SK-N-SH (cell line): ENCODE measurements around the gene RGS10. TPM values are rescaled to one million over a fixed set of nuclear protein-coding genes. Genes with fewer than 3 reads are reported as not detected.

Source experiments
- CTCF ChIA-PET: fragments of 300-600, 350-600 bp; formaldehyde crosslinking; extraction: SDS; loops from one replicate; lab custom pipeline; 2021; lab: Yijun Ruan, JAX
- POLR2A ChIA-PET: fragments of 350-600 bp; sonication (Branson Sonifier 250); formaldehyde crosslinking; extraction: SDS; loops from one replicate; lab custom pipeline; 2020; ENCODE audit warnings: antibody characterized with exemption, inconsistent platforms; lab: Yijun Ruan, JAX
- DNase-seq: peaks from one replicate; pipeline ENCODE4 v3.0.0; 2012
- H2AFZ ChIP-seq: fragments of 200-600 bp; sonication (generic); 2 replicates; pipeline ENCODE4 v1.8.1; 2016; ENCODE audit warnings: antibody characterized with exemption, mild to moderate bottlenecking, low read depth
- H3F3A ChIP-seq: fragments of 200-600 bp; sonication (generic); replicated peaks from 2 replicates; pipeline ENCODE3; 2016; ENCODE audit warnings: antibody characterized with exemption, mild to moderate bottlenecking; ENCODE audit not compliant: insufficient read depth
- H3K27ac ChIP-seq, 2 experiments: fragments of 200-500 bp in 1 of 2; fragments of 200-600 bp in 1 of 2; sonication (Bioruptor generic) in 1 of 2; sonication (generic), shearing (Covaris generic) in 1 of 2; 2 replicates each; pipeline versions ENCODE4 v1.5.1 to v1.6.1; 2014 to 2016; ENCODE audit warnings: low read depth in 2 of 2, inconsistent platforms in 1 of 2, low read length in 1 of 2, mild to moderate bottlenecking in 1 of 2, mixed read lengths in 1 of 2
- H3K27me3 ChIP-seq: fragments of 200-600 bp; sonication (generic), shearing (Covaris generic); 2 replicates; pipeline ENCODE4 v1.6.1; 2016; ENCODE audit warnings: mixed run types; ENCODE audit not compliant: insufficient read depth
- H3K36me3 ChIP-seq, 2 experiments: fragments of 200-500 bp in 1 of 2; fragments of 200-600 bp in 1 of 2; sonication (Bioruptor generic) in 1 of 2; sonication (generic) in 1 of 2; replicated peaks in 1 of 2; 2 replicates each; pipeline versions ENCODE3 to v1.5.1; 2014 to 2016; ENCODE audit warnings: low read length in 1 of 2, mild to moderate bottlenecking in 1 of 2; ENCODE audit not compliant: insufficient read depth in 2 of 2, control insufficient read depth in 1 of 2
- H3K4me1 ChIP-seq, 2 experiments: fragments of 200-500 bp in 1 of 2; fragments of 200-600 bp in 1 of 2; sonication (Bioruptor generic) in 1 of 2; sonication (generic), shearing (Covaris generic) in 1 of 2; 2 replicates each; pipeline versions ENCODE4 v1.5.1 to v1.6.1; 2014 to 2016; ENCODE audit warnings: low read depth in 1 of 2, low read length in 1 of 2, mixed run types in 1 of 2; ENCODE audit not compliant: insufficient read depth in 2 of 2, control insufficient read depth in 1 of 2
- H3K4me2 ChIP-seq: fragments of 200-600 bp; sonication (generic), shearing (Covaris generic); 2 replicates; pipeline ENCODE4 v1.6.1; 2017; ENCODE audit warnings: mixed run types
- H3K4me3 ChIP-seq, 2 experiments: fragments of 200-500 bp in 1 of 2; fragments of 200-600 bp in 1 of 2; sonication (Bioruptor generic) in 1 of 2; sonication (generic), shearing (Covaris generic) in 1 of 2; 2 replicates each; pipeline versions ENCODE4 v1.5.1 to v1.8.1; 2014 to 2016; ENCODE audit warnings: low read depth in 2 of 2, inconsistent platforms in 1 of 2, low read length in 1 of 2, mild to moderate bottlenecking in 1 of 2, mixed read lengths in 1 of 2, moderate library complexity in 1 of 2
- H3K79me2 ChIP-seq: fragments of 200-600 bp; sonication (generic); 2 replicates; pipeline ENCODE4 v1.8.1; 2017; ENCODE audit warnings: mild to moderate bottlenecking; ENCODE audit not compliant: insufficient read depth
- H3K9ac ChIP-seq: fragments of 200-600 bp; sonication (generic); 2 replicates; pipeline ENCODE4 v1.6.1; 2017; ENCODE audit warnings: mixed run types
- H3K9me2 ChIP-seq: fragments of 200-600 bp; sonication (generic); 2 replicates; pipeline ENCODE4 v1.6.1; 2017; ENCODE audit warnings: mixed run types
- H3K9me3 ChIP-seq: fragments of 200-600 bp; sonication (generic); 2 replicates; pipeline ENCODE4 v1.6.1; 2017; ENCODE audit warnings: mixed run types, mild to moderate bottlenecking, moderate library complexity
- H4K20me1 ChIP-seq: fragments of 200-600 bp; sonication (generic); 2 replicates; pipeline ENCODE4 v1.6.1; 2017; ENCODE audit warnings: mild to moderate bottlenecking, mixed run types; ENCODE audit not compliant: insufficient read depth
- CHD2 ChIP-seq: fragments of 150-350 bp; IDR thresholded peaks from 2 replicates; pipeline ENCODE4 v1.6.1; 2018; ENCODE audit warnings: low read length; ENCODE audit not compliant: partially characterized antibody
- ELF1 ChIP-seq: IDR thresholded peaks from 2 replicates; pipeline ENCODE4 v1.4.0; 2012
- EZH2phosphoT487 ChIP-seq: fragments of 200-600 bp; sonication (generic); IDR thresholded peaks from 2 replicates; pipeline ENCODE4 v1.6.1; 2017; ENCODE audit warnings: low read depth, mixed run types, mild to moderate bottlenecking, antibody characterized with exemption, moderate library complexity, borderline replicate concordance
- FOSL2 ChIP-seq: IDR thresholded peaks from 2 replicates; pipeline ENCODE4 v1.4.0; 2012; ENCODE audit warnings: low read depth, mild to moderate bottlenecking, moderate library complexity, borderline replicate concordance
- FOXM1 ChIP-seq: IDR thresholded peaks from 2 replicates; pipeline ENCODE4 v1.4.0; 2012; ENCODE audit warnings: low read depth, mild to moderate bottlenecking
- GABPA ChIP-seq: IDR thresholded peaks from 2 replicates; pipeline ENCODE4 v1.4.0; 2012; ENCODE audit warnings: low read depth, mild to moderate bottlenecking
- GATA2 ChIP-seq: sonication (generic); formaldehyde crosslinking; IDR thresholded peaks from 2 replicates; pipeline ENCODE4 v1.5.0; 2020; ENCODE audit warnings: mild to moderate bottlenecking, missing genetic modification reagents
- JUND ChIP-seq: IDR thresholded peaks from 2 replicates; pipeline ENCODE4 v1.4.0; 2012
- MEF2A ChIP-seq: IDR thresholded peaks from 2 replicates; pipeline ENCODE4 v1.4.0; 2012; ENCODE audit warnings: low read depth, borderline replicate concordance
- NFIC ChIP-seq: IDR thresholded peaks from 2 replicates; pipeline ENCODE4 v1.4.0; 2012; ENCODE audit warnings: borderline replicate concordance
- NRF1 ChIP-seq: IDR thresholded peaks from 2 replicates; pipeline ENCODE4 v1.6.1; 2012; ENCODE audit warnings: low read depth, mild to moderate bottlenecking, low read length
- RAD21 ChIP-seq: IDR thresholded peaks from 2 replicates; pipeline ENCODE4 v1.6.1; 2012; ENCODE audit warnings: mild to moderate bottlenecking, low read length
- RCOR1 ChIP-seq: fragments of 150-350 bp; IDR thresholded peaks from 2 replicates; pipeline ENCODE4 v1.6.1; 2017; ENCODE audit warnings: antibody characterized with exemption, low read length
- SMC3 ChIP-seq: IDR thresholded peaks from 2 replicates; pipeline ENCODE4 v1.6.1; 2012; ENCODE audit warnings: low read depth, low read length, improper control_type of control experiment
- YY1 ChIP-seq: IDR thresholded peaks from 2 replicates; pipeline ENCODE4 v1.4.0; 2012; ENCODE audit warnings: low read depth, mild to moderate bottlenecking
- WGBS: methylation state at CpG from one replicate; pipeline ENCODE4 v1.1.6; 2017; ENCODE audit warnings: low lambda C conversion rate; 5-methylcytosine and 5-hydroxymethylcytosine counted together
- polyA plus RNA-seq, 3 experiments: library from polyadenylated mRNA; depleted of rRNA; stranded (reverse); fragments of >200 nt; gene quantifications; 2 replicates each; pipeline ENCODE4 v1.2.3, GENCODE V29; 2012
- TF ChIP-seq, protein P1 (sequence below): IDR thresholded peaks from 2 replicates; pipeline ENCODE4 v1.4.0; 2012; ENCODE audit warnings: low read depth, borderline replicate concordance
- TF ChIP-seq, protein P2 (sequence below): IDR thresholded peaks from 2 replicates; pipeline ENCODE4 v1.4.0; 2012; ENCODE audit warnings: low read depth
- TF ChIP-seq, protein P3 (sequence below): IDR thresholded peaks from 2 replicates; pipeline ENCODE4 v1.6.1; 2012; ENCODE audit warnings: mild to moderate bottlenecking, low read depth, low read length, moderate library complexity
- TF ChIP-seq, protein P4 (sequence below): fragments of 150-350 bp; IDR thresholded peaks from 2 replicates; pipeline ENCODE4 v1.6.1; 2017; ENCODE audit warnings: antibody characterized with exemption, low read length, low read depth, borderline replicate concordance

RGS10 gene
- polyA plus RNA-seq, 1 of the 3 experiments (the other 2 are of a cell fraction), result 44.6 TPM

DNA sequence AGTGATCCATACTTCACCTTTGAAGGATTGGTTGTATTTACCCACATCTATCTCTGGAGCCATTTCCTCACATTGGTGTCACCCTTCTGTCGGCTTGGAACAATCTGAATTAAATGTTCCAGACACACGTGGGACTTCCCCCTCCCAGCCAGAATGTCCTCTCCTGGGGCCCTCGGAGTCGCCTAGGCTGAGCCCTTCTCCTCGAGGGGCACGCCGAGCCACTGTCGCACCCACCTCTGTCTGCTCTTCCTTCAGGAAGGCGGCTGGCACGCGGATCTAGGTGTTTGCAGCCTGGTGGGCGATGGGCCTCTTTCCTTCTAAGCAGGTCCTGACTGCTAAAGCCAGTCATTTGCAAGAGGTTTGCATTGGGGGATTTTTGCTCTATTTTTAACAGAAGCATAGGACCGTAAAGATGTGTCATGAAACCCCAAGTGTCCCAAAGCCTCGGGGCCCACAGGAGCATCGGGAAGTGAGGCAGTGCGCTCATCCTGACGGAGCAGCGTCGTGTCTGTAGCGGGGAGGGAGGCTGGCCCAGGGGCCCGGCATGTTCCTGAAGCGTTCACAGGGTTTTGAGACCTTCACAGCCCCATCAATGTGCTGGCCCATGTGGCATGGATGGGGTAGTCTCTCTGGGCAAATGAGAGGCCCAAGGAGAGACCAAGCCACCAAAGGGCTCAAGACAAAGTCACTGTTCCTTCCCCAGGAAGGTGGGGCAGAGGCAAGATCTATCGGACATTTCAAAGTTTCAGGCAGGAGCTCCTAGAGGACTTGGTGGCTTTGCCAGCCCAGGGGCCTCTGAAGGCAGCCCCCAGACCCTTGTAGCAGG, 86.7 kb downstream of the RGS10 start:
- H3K27ac ChIP-seq, result no peak overlapping the region
- no peaks in the 10 kb centered on the region for H3K9me3 ChIP-seq
- no peak for DNase-seq
- no peaks in the 10 kb centered on the region for H3K4me1 ChIP-seq
- ChIA-PET CTCF (interaction anchor here (1.6 to 5.9 kb wide), 4 partner anchors 10 to 257 kb away, joined by 5 to 38 read pairs (median 20); partner anchors contain the start of gene GRK5), POLR2A (no interaction called here)
- H2AFZ ChIP-seq, result no peak overlapping the region
- no peak for TF ChIP-seq GABPA
- no peak for TF ChIP-seq MEF2A
- TF ChIP-seq NRF1, result no peak
- TF ChIP-seq RCOR1, result no peak
- TF ChIP-seq, protein P1, sequence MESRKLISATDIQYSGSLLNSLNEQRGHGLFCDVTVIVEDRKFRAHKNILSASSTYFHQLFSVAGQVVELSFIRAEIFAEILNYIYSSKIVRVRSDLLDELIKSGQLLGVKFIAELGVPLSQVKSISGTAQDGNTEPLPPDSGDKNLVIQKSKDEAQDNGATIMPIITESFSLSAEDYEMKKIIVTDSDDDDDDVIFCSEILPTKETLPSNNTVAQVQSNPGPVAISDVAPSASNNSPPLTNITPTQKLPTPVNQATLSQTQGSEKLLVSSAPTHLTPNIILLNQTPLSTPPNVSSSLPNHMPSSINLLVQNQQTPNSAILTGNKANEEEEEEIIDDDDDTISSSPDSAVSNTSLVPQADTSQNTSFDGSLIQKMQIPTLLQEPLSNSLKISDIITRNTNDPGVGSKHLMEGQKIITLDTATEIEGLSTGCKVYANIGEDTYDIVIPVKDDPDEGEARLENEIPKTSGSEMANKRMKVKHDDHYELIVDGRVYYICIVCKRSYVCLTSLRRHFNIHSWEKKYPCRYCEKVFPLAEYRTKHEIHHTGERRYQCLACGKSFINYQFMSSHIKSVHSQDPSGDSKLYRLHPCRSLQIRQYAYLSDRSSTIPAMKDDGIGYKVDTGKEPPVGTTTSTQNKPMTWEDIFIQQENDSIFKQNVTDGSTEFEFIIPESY, result no peak
- TF ChIP-seq, protein P2, sequence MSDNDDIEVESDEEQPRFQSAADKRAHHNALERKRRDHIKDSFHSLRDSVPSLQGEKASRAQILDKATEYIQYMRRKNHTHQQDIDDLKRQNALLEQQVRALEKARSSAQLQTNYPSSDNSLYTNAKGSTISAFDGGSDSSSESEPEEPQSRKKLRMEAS, result no peak
- H3K4me2 ChIP-seq, result no peak overlapping the region
- no peak overlapping the region for H3K4me3 ChIP-seq
- no peak overlapping the region for H3K9ac ChIP-seq
- H3K27me3 ChIP-seq, result no peaks in the 10 kb centered on the region
- no peaks in the 10 kb centered on the region for H3F3A ChIP-seq
- peaks cover 0 to 4% of the 10 kb centered on the region in 2 experiments for H3K36me3 ChIP-seq
- H3K9me2 ChIP-seq, result no peaks in the 10 kb centered on the region
- H3K79me2 ChIP-seq, result no peaks in the 10 kb centered on the region
- no peaks in the 10 kb centered on the region for H4K20me1 ChIP-seq
- 90% methylated on average over 22 of the region's 23 CpGs for WGBS

DNA sequence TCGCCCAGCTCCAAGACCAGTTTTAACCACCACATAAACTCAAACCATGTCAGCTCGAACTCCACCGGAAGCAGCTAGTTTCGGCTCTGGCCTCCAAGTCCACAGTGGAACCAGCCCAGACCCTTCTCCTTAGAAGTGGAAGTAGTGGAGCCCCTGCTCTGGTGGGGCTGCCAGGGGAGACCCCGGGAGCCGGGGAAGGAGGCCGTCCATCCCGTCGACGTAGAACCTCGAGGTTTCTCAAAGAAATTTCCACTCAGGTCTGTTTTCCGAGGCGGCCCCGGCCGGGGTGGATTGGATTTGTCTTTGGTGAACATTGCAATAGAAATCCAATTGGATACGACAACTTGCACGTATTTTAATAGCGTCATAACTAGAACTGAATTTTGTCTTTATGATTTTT, 87.5 kb downstream of the RGS10 start:
- ChIA-PET CTCF (interaction anchor here (1.0 to 19.8 kb wide), 3 partner anchors 10 to 250 kb away, joined by 4 to 505 read pairs (median 7); partner anchors contain the start of gene GRK5), POLR2A (no interaction called here)
- Histone ChIP-seq H2AFZ (no peak overlapping the region), H3K36me3 (peaks cover 0 to 4% of the 10 kb centered on the region in 2 experiments), H3K27ac (no peak overlapping the region), H3F3A (no peaks in the 10 kb centered on the region), H3K4me3 (no peak overlapping the region), H3K27me3 (no peaks in the 10 kb centered on the region), H3K9me3 (no peaks in the 10 kb centered on the region), H3K9ac (no peak overlapping the region), H3K9me2 (no peaks in the 10 kb centered on the region), H3K79me2 (no peaks in the 10 kb centered on the region), H3K4me1 (peaks cover 0 to 7% of the 10 kb centered on the region in 2 experiments; a peak in 1 of 4 replicates), H4K20me1 (no peaks in the 10 kb centered on the region), H3K4me2 (no peak overlapping the region)
- DNase-seq, result no peak
- WGBS, result 97% methylated on average over 18 of the region's 18 CpGs
- TF ChIP-seq MEF2A (no peak), YY1 (no peak), NFIC (no peak), ELF1 (no peak), GATA2 (CRISPR knock-in tag) (no peak), JUND (no peak), EZH2phosphoT487 (no peak), NRF1 (no peak), FOSL2 (no peak), SMC3 (no peak), CHD2 (no peak), FOXM1 (no peak), RAD21 (no peak)
- TF ChIP-seq, protein P2, result no peak
- TF ChIP-seq, protein P3, sequence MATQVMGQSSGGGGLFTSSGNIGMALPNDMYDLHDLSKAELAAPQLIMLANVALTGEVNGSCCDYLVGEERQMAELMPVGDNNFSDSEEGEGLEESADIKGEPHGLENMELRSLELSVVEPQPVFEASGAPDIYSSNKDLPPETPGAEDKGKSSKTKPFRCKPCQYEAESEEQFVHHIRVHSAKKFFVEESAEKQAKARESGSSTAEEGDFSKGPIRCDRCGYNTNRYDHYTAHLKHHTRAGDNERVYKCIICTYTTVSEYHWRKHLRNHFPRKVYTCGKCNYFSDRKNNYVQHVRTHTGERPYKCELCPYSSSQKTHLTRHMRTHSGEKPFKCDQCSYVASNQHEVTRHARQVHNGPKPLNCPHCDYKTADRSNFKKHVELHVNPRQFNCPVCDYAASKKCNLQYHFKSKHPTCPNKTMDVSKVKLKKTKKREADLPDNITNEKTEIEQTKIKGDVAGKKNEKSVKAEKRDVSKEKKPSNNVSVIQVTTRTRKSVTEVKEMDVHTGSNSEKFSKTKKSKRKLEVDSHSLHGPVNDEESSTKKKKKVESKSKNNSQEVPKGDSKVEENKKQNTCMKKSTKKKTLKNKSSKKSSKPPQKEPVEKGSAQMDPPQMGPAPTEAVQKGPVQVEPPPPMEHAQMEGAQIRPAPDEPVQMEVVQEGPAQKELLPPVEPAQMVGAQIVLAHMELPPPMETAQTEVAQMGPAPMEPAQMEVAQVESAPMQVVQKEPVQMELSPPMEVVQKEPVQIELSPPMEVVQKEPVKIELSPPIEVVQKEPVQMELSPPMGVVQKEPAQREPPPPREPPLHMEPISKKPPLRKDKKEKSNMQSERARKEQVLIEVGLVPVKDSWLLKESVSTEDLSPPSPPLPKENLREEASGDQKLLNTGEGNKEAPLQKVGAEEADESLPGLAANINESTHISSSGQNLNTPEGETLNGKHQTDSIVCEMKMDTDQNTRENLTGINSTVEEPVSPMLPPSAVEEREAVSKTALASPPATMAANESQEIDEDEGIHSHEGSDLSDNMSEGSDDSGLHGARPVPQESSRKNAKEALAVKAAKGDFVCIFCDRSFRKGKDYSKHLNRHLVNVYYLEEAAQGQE, result no peak
- TF ChIP-seq, protein P4, sequence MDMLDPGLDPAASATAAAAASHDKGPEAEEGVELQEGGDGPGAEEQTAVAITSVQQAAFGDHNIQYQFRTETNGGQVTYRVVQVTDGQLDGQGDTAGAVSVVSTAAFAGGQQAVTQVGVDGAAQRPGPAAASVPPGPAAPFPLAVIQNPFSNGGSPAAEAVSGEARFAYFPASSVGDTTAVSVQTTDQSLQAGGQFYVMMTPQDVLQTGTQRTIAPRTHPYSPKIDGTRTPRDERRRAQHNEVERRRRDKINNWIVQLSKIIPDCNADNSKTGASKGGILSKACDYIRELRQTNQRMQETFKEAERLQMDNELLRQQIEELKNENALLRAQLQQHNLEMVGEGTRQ, result no peak
